Thymus (tissue), 11 donors: ENCODE data around the gene PTPRT. TPM values are rescaled to one million over a fixed set of nuclear protein-coding genes. Genes with fewer than 3 reads are reported as not detected.

ENCODE experiments used
- DNase-seq, 9 donors: peaks; one replicate each; pipeline ENCODE4 v3.0.0-alpha.2; 2013; ENCODE audit warnings: low spot score in 9 of 9, low read depth in 6 of 9, missing footprints in 1 of 9
- H3K27ac ChIP-seq, 2 donors: one replicate each; pipeline ENCODE4 v1.5.1; 2013; ENCODE audit warnings: control low read depth in 1 of 2, low read depth in 1 of 2, low read length in 1 of 2, mild to moderate bottlenecking in 1 of 2, moderate library complexity in 1 of 2
- H3K27me3 ChIP-seq, 2 donors: one replicate each; pipeline ENCODE4 v1.5.1; 2013; ENCODE audit warnings: low read length in 1 of 2; ENCODE audit not compliant: control insufficient read depth in 2 of 2, insufficient read depth in 1 of 2
- H3K36me3 ChIP-seq, 2 donors: one replicate each; pipeline ENCODE4 v1.5.1; 2013; ENCODE audit warnings: low read length in 1 of 2, mild to moderate bottlenecking in 1 of 2, moderate library complexity in 1 of 2; ENCODE audit not compliant: control insufficient read depth in 2 of 2, insufficient read depth in 2 of 2
- H3K4me1 ChIP-seq, 2 donors: one replicate each; pipeline ENCODE4 v1.5.1; 2013; ENCODE audit warnings: low read length in 2 of 2; ENCODE audit not compliant: control insufficient read depth in 2 of 2, insufficient read depth in 2 of 2
- H3K4me3 ChIP-seq, 2 donors: one replicate each; pipeline ENCODE4 v1.5.1; 2013; ENCODE audit warnings: low read length in 2 of 2, control low read depth in 1 of 2, mild to moderate bottlenecking in 1 of 2
- H3K9me3 ChIP-seq, 2 donors: one replicate each; pipeline ENCODE4 v1.5.1; 2013; ENCODE audit warnings: low read length in 1 of 2, mild to moderate bottlenecking in 1 of 2; ENCODE audit not compliant: control insufficient read depth in 2 of 2, insufficient read depth in 1 of 2
- WGBS: extraction: QIAGEN DNeasy Blood & Tissue Kit; methylation state at CpG from one replicate; pipeline ENCODE4 v1.1.7; 2013; 5-methylcytosine and 5-hydroxymethylcytosine counted together
- polyA plus RNA-seq: library from polyadenylated mRNA; stranded (reverse); fragments of 200-250 nt; gene quantifications from one replicate; pipeline ENCODE4 v1.2.3, GENCODE V29; 2013
- total RNA-seq: library from RNA; stranded (reverse); fragments of 120-200 nt; gene quantifications from one replicate; pipeline ENCODE4 v1.2.4, GENCODE V29; 2013
- donor health status: healthy.

Gene PTPRT
- total and polyA plus RNA-seq, 2 donors = 2.4 to 4.5 TPM

DNA sequence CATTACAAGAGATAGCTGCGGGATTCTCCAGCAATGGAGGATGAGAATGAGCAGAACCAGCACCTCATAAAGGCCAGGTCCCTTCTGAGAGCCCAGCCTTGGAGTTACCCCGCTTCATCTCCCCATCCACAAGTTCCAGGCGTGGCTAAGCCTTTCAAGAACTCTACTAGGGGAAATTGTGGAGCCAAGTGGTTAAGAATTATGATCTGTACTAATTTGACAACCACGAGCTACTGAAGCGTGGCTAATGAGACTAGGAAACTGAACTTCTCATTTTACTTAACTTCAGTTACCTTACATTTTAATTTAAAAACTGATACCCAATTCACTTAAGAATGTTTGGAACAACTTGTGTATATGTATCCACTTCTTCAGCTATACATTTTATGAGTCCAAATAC, 401.0 kb downstream of the PTPRT start:
- H3K27me3 ChIP-seq = no peaks in the 10 kb centered on the region
- DNase-seq = no peak
- H3K27ac ChIP-seq = no peak overlapping the region
- WGBS = 65% methylated on average over 5 of the region's 5 CpGs
- H3K4me3 ChIP-seq = no peak overlapping the region
- no peaks in the 10 kb centered on the region for H3K4me1 ChIP-seq
- H3K36me3 ChIP-seq = no peaks in the 10 kb centered on the region
- H3K9me3 ChIP-seq = peaks cover 0 to 1% of the 10 kb centered on the region in 2 donors

GRCh38 chr20:42785041-42785440, 404.7 kb downstream of the PTPRT start:
- Histone ChIP-seq H3K27ac (no peak overlapping the region), H3K9me3 (peaks cover 0 to 1% of the 10 kb centered on the region in 2 donors), H3K4me1 (no peaks in the 10 kb centered on the region), H3K27me3 (no peaks in the 10 kb centered on the region), H3K4me3 (no peak overlapping the region), H3K36me3 (no peaks in the 10 kb centered on the region)
- WGBS = 68% methylated on average over 4 of the region's 4 CpGs
- no peak for DNase-seq

- no peak overlapping the region for H3K27ac ChIP-seq
- WGBS = 97% methylated on average over 1 of the region's 1 CpG
- no peak overlapping the region for H3K4me3 ChIP-seq
- no peaks in the 10 kb centered on the region for H3K36me3 ChIP-seq
- H3K4me1 ChIP-seq = no peaks in the 10 kb centered on the region
- DNase-seq = no peak
- H3K9me3 ChIP-seq = no peaks in the 10 kb centered on the region
- H3K27me3 ChIP-seq = no peaks in the 10 kb centered on the region
Measured at GRCh38 chr20:42779216-42779615, 410.5 kb downstream of the PTPRT start.

DNA sequence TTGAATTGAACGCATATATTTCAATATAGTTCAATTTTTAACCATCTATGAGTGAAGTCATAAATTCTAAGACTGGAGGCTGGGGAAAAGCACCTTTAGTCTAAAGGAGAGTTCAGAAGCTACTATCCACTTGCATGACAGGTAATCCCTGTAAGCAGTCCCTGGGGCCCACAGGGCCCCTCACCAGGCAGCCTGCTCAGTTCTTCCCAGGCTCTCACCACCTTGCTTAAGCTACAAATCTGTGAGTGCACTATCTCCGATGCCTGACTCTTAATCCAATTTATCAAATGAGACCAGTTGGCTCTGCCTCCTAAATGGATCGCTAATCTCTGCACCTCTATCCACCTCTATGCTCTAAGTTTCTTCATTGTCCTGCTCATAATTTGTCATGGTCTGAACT, 413.8 kb downstream of the PTPRT start:
- Histone ChIP-seq H3K4me3 (no peak overlapping the region), H3K27me3 (no peaks in the 10 kb centered on the region), H3K36me3 (no peaks in the 10 kb centered on the region), H3K4me1 (no peaks in the 10 kb centered on the region), H3K9me3 (no peaks in the 10 kb centered on the region), H3K27ac (no peak overlapping the region)
- WGBS = 95% methylated on average over 3 of the region's 3 CpGs
- DNase-seq = no peak

- Histone ChIP-seq H3K4me1 (no peaks in the 10 kb centered on the region), H3K9me3 (no peaks in the 10 kb centered on the region), H3K27me3 (no peaks in the 10 kb centered on the region), H3K4me3 (no peak overlapping the region), H3K36me3 (no peaks in the 10 kb centered on the region), H3K27ac (no peak overlapping the region)
- DNase-seq = no peak
- WGBS = 87% methylated on average over 7 of the region's 7 CpGs
Measured at GRCh38 chr20:42775037-42775436, 414.7 kb downstream of the PTPRT start.

- H3K4me3 ChIP-seq = no peak overlapping the region
- H3K36me3 ChIP-seq = no peaks in the 10 kb centered on the region
- 93% methylated on average over 1 of the region's 1 CpG for WGBS
- H3K27ac ChIP-seq = no peak overlapping the region
- H3K27me3 ChIP-seq = no peaks in the 10 kb centered on the region
- H3K9me3 ChIP-seq = no peaks in the 10 kb centered on the region
- no peak for DNase-seq
- no peaks in the 10 kb centered on the region for H3K4me1 ChIP-seq
Measured at GRCh38 chr20:42763015-42763414, 426.7 kb downstream of the PTPRT start.

DNA sequence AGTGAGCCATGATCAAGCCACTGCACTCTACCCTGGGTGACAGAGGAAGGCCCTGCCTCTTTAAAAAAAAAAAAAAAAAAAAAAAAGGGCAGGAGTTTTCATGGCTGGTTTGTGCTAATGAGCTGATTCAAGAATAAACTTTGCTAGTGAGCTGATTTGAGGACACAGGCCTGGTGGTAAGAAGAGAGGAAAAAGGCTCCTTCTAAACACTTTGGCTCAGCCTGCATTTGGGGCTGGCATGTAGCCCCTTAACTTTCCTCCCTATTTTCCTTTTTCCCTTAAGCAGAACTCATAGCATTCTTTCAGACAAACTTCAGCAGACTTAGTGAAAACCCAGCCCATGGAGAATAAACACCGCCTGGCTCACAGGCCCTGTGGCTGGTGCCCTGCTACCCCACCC, 432.7 kb downstream of the PTPRT start:
- no peaks in the 10 kb centered on the region for H3K36me3 ChIP-seq
- no peak overlapping the region for H3K27ac ChIP-seq
- no peaks in the 10 kb centered on the region for H3K9me3 ChIP-seq
- H3K4me1 ChIP-seq = no peaks in the 10 kb centered on the region
- no peak overlapping the region for H3K4me3 ChIP-seq
- no peaks in the 10 kb centered on the region for H3K27me3 ChIP-seq
- 90% methylated on average over 1 of the region's 1 CpG for WGBS
- no peak for DNase-seq

- Histone ChIP-seq H3K36me3 (no peaks in the 10 kb centered on the region), H3K27me3 (no peaks in the 10 kb centered on the region), H3K4me3 (no peak overlapping the region), H3K27ac (no peak overlapping the region), H3K4me1 (no peaks in the 10 kb centered on the region), H3K9me3 (no peaks in the 10 kb centered on the region)
- DNase-seq = no peak
- 82% methylated on average over 2 of the region's 2 CpGs for WGBS
Measured at GRCh38 chr20:42754706-42755105, 435.0 kb downstream of the PTPRT start.

DNA sequence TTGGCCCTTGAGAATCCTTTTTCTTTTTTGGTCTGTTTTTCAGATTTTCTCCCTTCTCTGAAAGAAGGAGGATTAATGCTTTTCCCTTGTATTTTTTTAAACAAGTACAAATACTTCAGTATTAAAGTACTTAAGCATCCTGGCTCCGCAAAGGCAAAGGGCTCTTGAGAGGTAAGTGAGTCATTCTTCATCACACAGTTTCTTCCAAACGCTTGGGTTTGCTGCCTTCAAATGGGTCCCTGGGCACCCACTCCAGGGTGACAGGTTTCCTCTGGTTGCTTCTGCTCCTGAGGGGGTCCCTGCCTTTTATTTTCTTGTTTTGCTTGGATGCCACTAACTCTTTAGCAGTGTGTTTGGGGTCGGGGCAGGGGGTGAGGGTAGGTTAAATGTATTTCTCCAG, 437.1 kb downstream of the PTPRT start:
- Histone ChIP-seq H3K4me1 (no peaks in the 10 kb centered on the region), H3K9me3 (no peaks in the 10 kb centered on the region), H3K27me3 (no peaks in the 10 kb centered on the region), H3K4me3 (no peak overlapping the region), H3K36me3 (no peaks in the 10 kb centered on the region), H3K27ac (no peak overlapping the region)
- no peak for DNase-seq
- WGBS = 82% methylated on average over 3 of the region's 3 CpGs

- no peaks in the 10 kb centered on the region for H3K4me1 ChIP-seq
- H3K36me3 ChIP-seq = no peaks in the 10 kb centered on the region
- H3K27ac ChIP-seq = no peak overlapping the region
- no peaks in the 10 kb centered on the region for H3K9me3 ChIP-seq
- no peak for DNase-seq
- 90% methylated on average over 5 of the region's 5 CpGs for WGBS
- H3K4me3 ChIP-seq = no peak overlapping the region
- H3K27me3 ChIP-seq = no peaks in the 10 kb centered on the region
Measured at GRCh38 chr20:42749556-42749955, 440.1 kb downstream of the PTPRT start.
